GM12878 (cell line): ENCODE results near the gene HNF4A. TPM values are rescaled to one million over a fixed set of nuclear protein-coding genes. Genes with fewer than 3 reads are reported as not detected.

ENCODE experiments used
- ATAC-seq: fragments of 200-7000 bp; cut with Tn5 transposase; 3 replicates; pipeline ENCODE4 v1.9.1; 2020; ENCODE audit warnings: mild to moderate bottlenecking, moderate library complexity
- BruUV-seq: library from RNA; stranded (reverse); fragments of 400-500 nt; replicated peaks from 2 replicates; lab custom pipeline; 2021; lab: Mats Ljungman, UMichigan
- CTCF ChIA-PET: fragments of 300-600 bp; sonication (Branson Sonifier 250); formaldehyde crosslinking; extraction: SDS; loops from one replicate; lab custom pipeline; 2021; ENCODE audit warnings: inconsistent platforms; lab: Yijun Ruan, JAX
- POLR2A ChIA-PET: fragments of 350-600 bp; formaldehyde crosslinking; extraction: SDS; loops from one replicate; lab custom pipeline; 2021; ENCODE audit warnings: inconsistent platforms; lab: Charles Lee
- RAD21 ChIA-PET: fragments of 300-600 bp; sonication (Branson Sonifier 250); formaldehyde crosslinking; loops from one replicate; lab custom pipeline; 2023; ENCODE audit warnings: antibody characterized with exemption; ENCODE audit not compliant: unreplicated experiment; lab: Charles Lee
- SMC1A ChIA-PET: fragments of 300-600 bp; sonication (Branson Sonifier 250); formaldehyde crosslinking; loops from one replicate; lab custom pipeline; 2023; ENCODE audit not compliant: unreplicated experiment, uncharacterized antibody; lab: Charles Lee
- DNase-seq: peaks from one replicate; pipeline ENCODE4 v3.0.0-alpha.2; 2011; ENCODE audit warnings: low read depth, low spot score
- FAIRE-seq: peaks from 3 replicates; lab custom pipeline; 2011; peaks lifted over from hg19 to GRCh38; lab: Jason Lieb, UNC
- H2AFZ ChIP-seq: 2 replicates; pipeline ENCODE4 v1.6.0; 2011; ENCODE audit warnings: low read depth, low read length, control low read depth; ENCODE audit not compliant: control insufficient read depth
- H3K27ac ChIP-seq: 2 replicates; pipeline ENCODE4 v1.5.1; 2011; ENCODE audit warnings: control low read depth; ENCODE audit not compliant: control insufficient read depth, insufficient read depth
- H3K27me3 ChIP-seq, 2 experiments: replicated peaks in 1 of 2; 2 replicates each; pipeline versions ENCODE4 v1.6.0 to v1.6.1; 2011; ENCODE audit warnings: low read length in 1 of 2; ENCODE audit not compliant: control insufficient read depth in 2 of 2, insufficient read depth in 2 of 2
- H3K36me3 ChIP-seq, 2 experiments: 2 replicates each; pipeline ENCODE4 v1.5.1; 2011; ENCODE audit warnings: low read length in 1 of 2; ENCODE audit not compliant: control insufficient read depth in 2 of 2, insufficient read depth in 2 of 2
- H3K4me1 ChIP-seq: 2 replicates; pipeline ENCODE4 v1.6.1; 2011; ENCODE audit warnings: mild to moderate bottlenecking, low read length, moderate library complexity, mixed read lengths; ENCODE audit not compliant: control insufficient read depth, insufficient read depth
- H3K4me2 ChIP-seq: 2 replicates; pipeline ENCODE4 v1.6.0; 2011; ENCODE audit warnings: control low read depth; ENCODE audit not compliant: control insufficient read depth, insufficient read depth
- H3K4me3 ChIP-seq: fragments of 200-600 bp; sonication (generic); 2 replicates; pipeline ENCODE4 v1.5.1; 2016
- H3K79me2 ChIP-seq: 2 replicates; pipeline ENCODE4 v1.6.0; 2011; ENCODE audit warnings: low read length; ENCODE audit not compliant: control insufficient read depth, insufficient read depth
- H3K9ac ChIP-seq: 2 replicates; pipeline ENCODE4 v1.8.0; 2011; ENCODE audit warnings: low read length, control low read depth, mixed read lengths; ENCODE audit not compliant: control insufficient read depth, insufficient read depth
- H3K9me3 ChIP-seq: replicated peaks from 3 replicates; pipeline ENCODE4 v1.5.1; 2011; ENCODE audit warnings: mild to moderate bottlenecking, low read length; ENCODE audit not compliant: control insufficient read depth, insufficient read depth
- H4K20me1 ChIP-seq: 2 replicates; pipeline ENCODE4 v1.6.0; 2011; ENCODE audit not compliant: control insufficient read depth, insufficient read depth
- ATF2 ChIP-seq: IDR thresholded peaks from 2 replicates; pipeline ENCODE4 v1.6.1; 2012; ENCODE audit warnings: low read length, inconsistent platforms
- BCL3 ChIP-seq: IDR thresholded peaks from 2 replicates; pipeline ENCODE4 v1.6.1; 2011; ENCODE audit warnings: borderline replicate concordance, low read depth, mild to moderate bottlenecking, moderate library complexity, low read length; ENCODE audit not compliant: insufficient read depth, poor library complexity, severe bottlenecking
- CBX3 ChIP-seq: fragments of 200-600 bp; sonication (generic); IDR thresholded peaks from 2 replicates; pipeline ENCODE4 v1.6.1; 2016; ENCODE audit warnings: low read depth, borderline replicate concordance
- HSF1 ChIP-seq: fragments of 150-350 bp; IDR thresholded peaks from 2 replicates; pipeline ENCODE4 v1.6.1; 2014; ENCODE audit warnings: mild to moderate bottlenecking, low read depth, low read length
- IKZF2 ChIP-seq, 2 experiments: fragments of 450-650 bp; IDR thresholded peaks; 2 replicates each; pipeline ENCODE4 v1.6.1; 2017; ENCODE audit warnings: mild to moderate bottlenecking in 2 of 2, moderate library complexity in 2 of 2
- KDM1A ChIP-seq: fragments of 200-600 bp; sonication (generic); IDR thresholded peaks from 2 replicates; pipeline ENCODE4 v1.6.1; 2016; ENCODE audit warnings: borderline replicate concordance
- MEF2B ChIP-seq: fragments of 450-650 bp; IDR thresholded peaks from 2 replicates; pipeline ENCODE4 v1.6.1; 2018; ENCODE audit warnings: mild to moderate bottlenecking, moderate library complexity; ENCODE audit not compliant: partially characterized antibody, poor library complexity, severe bottlenecking
- PRDM15 ChIP-seq: fragments of 450-650 bp; formaldehyde crosslinking; IDR thresholded peaks from 2 replicates; pipeline ENCODE4 v1.4.0; 2020; ENCODE audit warnings: mild to moderate bottlenecking, moderate library complexity
- SMAD1 ChIP-seq: fragments of 450-650 bp; IDR thresholded peaks from 2 replicates; pipeline ENCODE4 v1.6.1; 2018; ENCODE audit warnings: mild to moderate bottlenecking, low read depth; ENCODE audit not compliant: partially characterized antibody
- TCF3 ChIP-seq: IDR thresholded peaks from 2 replicates; pipeline ENCODE4 v1.6.1; 2012; ENCODE audit warnings: low read depth, mild to moderate bottlenecking, low read length, borderline replicate concordance; ENCODE audit not compliant: insufficient read depth
- TCF7 ChIP-seq: IDR thresholded peaks from 2 replicates; pipeline ENCODE4 v1.6.1; 2014; ENCODE audit warnings: antibody characterized with exemption, borderline replicate concordance
- ZBTB4 ChIP-seq: fragments of 450-650 bp; formaldehyde crosslinking; IDR thresholded peaks from 2 replicates; pipeline ENCODE4 v1.4.0; 2022; ENCODE audit warnings: mild to moderate bottlenecking, moderate library complexity
- ZNF24 ChIP-seq: fragments of 450-650 bp; IDR thresholded peaks from 2 replicates; pipeline ENCODE4 v1.6.1; 2017; ENCODE audit warnings: antibody characterized with exemption, mild to moderate bottlenecking
- WGBS: methylation state at CpG from one replicate; pipeline ENCODE4 v1.1.6; 2016; ENCODE audit warnings: low lambda C conversion rate; ENCODE audit not compliant: insufficient replicate concordance, insufficient coverage; ENCODE audit errors: missing lambda C conversion rate; 5-methylcytosine and 5-hydroxymethylcytosine counted together
- in situ Hi-C: fragments of 300-500 bp; cut with MboI; formaldehyde crosslinking; loops from 9 replicates; pipeline ENCODE4 v1.14.3; 2018; ENCODE audit warnings: mixed read lengths
- intact Hi-C: fragments of 100-400 bp; cut with micrococcal nuclease; formaldehyde crosslinking; loops from one replicate; pipeline ENCODE4 v1.14.2; 2022; ENCODE audit not compliant: unreplicated experiment
- polyA plus RNA-seq, 11 experiments: library from polyadenylated mRNA; depleted of rRNA in 4 of 11; unstranded in 6 of 11; stranded (reverse) in 5 of 11; fragments of >200 nt; fragmentation: Nextera tagmentation in 4 of 11; fragmentation: Illumina TruSeq in 1 of 11; extraction: Ambion mirVana in 4 of 11; extraction: Trizol in 1 of 11; gene quantifications; 1 replicate in 1 of 11; 2 replicates in 10 of 11; pipeline versions ENCODE4 v1.2.1 to v1.2.3, GENCODE V29; 2011 to 2016; ENCODE audit warnings: inconsistent platforms in 2 of 11, missing spikeins in 2 of 11, low read depth in 1 of 11
- total RNA-seq, 4 experiments: library from RNA; depleted of rRNA in 3 of 4; stranded (reverse); fragments of >200 nt in 3 of 4; fragmentation: Illumina TruSeq in 1 of 4; extraction: Trizol in 1 of 4; gene quantifications; 2 replicates each; pipeline versions ENCODE4 v1.2.1 to v1.2.3, GENCODE V29; 2013 to 2021

The HNF4A gene
- total and polyA plus RNA-seq, 10 of the 15 experiments (the other 5 are each of a cell fraction or from before 2014, with no cell fraction given): 0.21 TPM; not detected in 9

- no peak for DNase-seq
- POLR2A ChIA-PET: no interaction called here
- Histone ChIP-seq H3K9ac (no peak overlapping the region), H3K27me3 (peaks cover 0 to 2% of the 10 kb centered on the region in 2 experiments; a peak in 3 of 4 replicates), H3K79me2 (no peaks in the 10 kb centered on the region), H3K27ac (no peak overlapping the region), H3K4me1 (no peaks in the 10 kb centered on the region), H3K4me3 (no peak overlapping the region), H2AFZ (no peak overlapping the region), H3K36me3 (no peaks in the 10 kb centered on the region), H3K9me3 (no peaks in the 10 kb centered on the region), H3K4me2 (no peak overlapping the region), H4K20me1 (no peaks in the 10 kb centered on the region)
- ATAC-seq: no peak
- FAIRE-seq: no peak
- SMC1A ChIA-PET: no interaction called here
- CTCF ChIA-PET: no interaction called here
- in situ Hi-C loops: no loop called here
- BruUV-seq: no TSS peak
- RAD21 ChIA-PET: no interaction called here
- intact Hi-C loops: no loop called here
- 45% methylated on average over 14 of the region's 14 CpGs for WGBS
- TF ChIP-seq MEF2B (no peak), SMAD1 (no peak), PRDM15 (CRISPR knock-in tag) (no peak), IKZF2 (IDR thresholded peaks at IDR 0.05) (no peak), TCF3 (no peak), BCL3 (no peak), ZBTB4 (no peak), CBX3 (no peak), ZNF24 (no peak), KDM1A (no peak), HSF1 (no peak), ATF2 (no peak), TCF7 (no peak)
Measured at GRCh38 chr20:44424039-44424495, 68.6 kb downstream of the HNF4A start.
